T-cell (primary cell): ENCODE data around the gene SFXN5. TPM values are rescaled to one million over a fixed set of nuclear protein-coding genes. Genes with fewer than 3 reads are reported as not detected.

Experiments used
- ATAC-seq, 4 experiments: fragments of 200-7000 bp in 3 of 4; fragments of 150-1000 bp in 1 of 4; cut with Tn5 transposase; replicated peaks in 1 of 4; 1 replicate in 3 of 4; 2 replicates in 1 of 4; pipeline ENCODE4 v1.10.0; 2021; ENCODE audit warnings: moderate library complexity in 3 of 4, mild to moderate bottlenecking in 2 of 4, moderate number of reproducible peaks in 1 of 4
- CTCF ChIA-PET, 2 donors: fragments of 300-600 bp; sonication (Branson Sonifier 250); formaldehyde crosslinking; loops; one replicate each; lab custom pipeline; 2022; ENCODE audit warnings: antibody characterized with exemption in 2 of 2; lab: Charles Lee
- POLR2A ChIA-PET, 2 donors: fragments of 300-600 bp; sonication (Branson Sonifier 250); formaldehyde crosslinking; loops; one replicate each; lab custom pipeline; 2022; ENCODE audit warnings: antibody characterized with exemption in 2 of 2; lab: Charles Lee
- DNase-seq, 35 experiments: peaks; one replicate each; pipeline versions ENCODE4 v3.0.0 to v3.0.0-alpha.2; 2013 to 2023
- H3K27ac ChIP-seq: one replicate; pipeline ENCODE4 v1.5.1; 2013; ENCODE audit warnings: low read length
- H3K27me3 ChIP-seq, 2 experiments: replicated peaks in 1 of 2; 1 replicate in 1 of 2; 2 replicates in 1 of 2; pipeline versions ENCODE4 v1.6.1 to v1.7.0; 2013; ENCODE audit warnings: low read length in 1 of 2, mixed read lengths in 1 of 2; ENCODE audit not compliant: control insufficient read depth in 2 of 2, insufficient read depth in 2 of 2; ENCODE audit errors: extremely low read depth in 1 of 2
- H3K36me3 ChIP-seq, 2 donors: 1 replicate in 1 of 2; 2 replicates in 1 of 2; pipeline versions ENCODE4 v1.6.1 to v1.7.0; 2013; ENCODE audit warnings: low read length in 1 of 2; ENCODE audit not compliant: control insufficient read depth in 2 of 2, insufficient read depth in 1 of 2; ENCODE audit errors: extremely low read depth in 1 of 2
- H3K4me1 ChIP-seq, 2 experiments: 1 replicate in 1 of 2; 2 replicates in 1 of 2; pipeline versions ENCODE4 v1.6.1 to v1.7.0; 2013; ENCODE audit warnings: low read length in 2 of 2, mixed read lengths in 1 of 2; ENCODE audit not compliant: insufficient read depth in 2 of 2, control insufficient read depth in 1 of 2; ENCODE audit errors: extremely low read depth in 1 of 2
- H3K4me3 ChIP-seq, 2 donors: 1 replicate in 1 of 2; 2 replicates in 1 of 2; pipeline versions ENCODE4 v1.5.1 to v1.7.0; 2013; ENCODE audit warnings: mild to moderate bottlenecking in 2 of 2, low read length in 1 of 2, moderate library complexity in 1 of 2; ENCODE audit not compliant: control insufficient read depth in 1 of 2; ENCODE audit errors: extremely low read depth in 1 of 2
- H3K9me3 ChIP-seq: 2 replicates; pipeline ENCODE4 v1.7.0; 2013
- H3K27ac Mint-ChIP-seq, 2 donors: one replicate each; pipeline ENCODE4 v1.8.0; 2020 to 2021; ENCODE audit warnings: mild to moderate bottlenecking in 2 of 2, mixed read lengths in 2 of 2
- H3K27me3 Mint-ChIP-seq, 2 donors: one replicate each; pipeline ENCODE4 v1.8.0; 2021 to 2022; ENCODE audit warnings: mixed read lengths in 2 of 2
- H3K36me3 Mint-ChIP-seq: one replicate; pipeline ENCODE4 v1.8.0; 2021; ENCODE audit warnings: mixed read lengths
- H3K4me1 Mint-ChIP-seq, 3 donors: one replicate each; pipeline ENCODE4 v1.8.0; 2020 to 2022; ENCODE audit warnings: mixed read lengths in 3 of 3, mild to moderate bottlenecking in 1 of 3
- H3K4me3 Mint-ChIP-seq, 3 donors: one replicate each; pipeline ENCODE4 v1.8.0; 2020 to 2022; ENCODE audit warnings: mild to moderate bottlenecking in 3 of 3, mixed read lengths in 3 of 3, moderate library complexity in 3 of 3
- H3K9me3 Mint-ChIP-seq, 3 donors: one replicate each; pipeline ENCODE4 v1.8.0; 2020 to 2022; ENCODE audit warnings: mixed read lengths in 3 of 3
- WGBS: methylation state at CpG from one replicate; pipeline ENCODE4 v1.1.5; 2013; ENCODE audit warnings: missing lambda C conversion rate; ENCODE audit not compliant: insufficient coverage; 5-methylcytosine and 5-hydroxymethylcytosine counted together
- total RNA-seq, 35 experiments: library from RNA in 6 of 35; stranded (reverse) in 6 of 35; fragments of 120-200 nt in 1 of 35; gene quantifications; one replicate each; pipeline versions ENCODE4 v1.2.1 to v1.2.4 and lab custom pipeline; 2013 to 2026

SFXN5 gene
- total RNA-seq, 5 donors from 2014 or later (not counting 1 experiment from before 2014, with no cell fraction given), result 6.3 to 14.2 (median 9.7) TPM

DNA sequence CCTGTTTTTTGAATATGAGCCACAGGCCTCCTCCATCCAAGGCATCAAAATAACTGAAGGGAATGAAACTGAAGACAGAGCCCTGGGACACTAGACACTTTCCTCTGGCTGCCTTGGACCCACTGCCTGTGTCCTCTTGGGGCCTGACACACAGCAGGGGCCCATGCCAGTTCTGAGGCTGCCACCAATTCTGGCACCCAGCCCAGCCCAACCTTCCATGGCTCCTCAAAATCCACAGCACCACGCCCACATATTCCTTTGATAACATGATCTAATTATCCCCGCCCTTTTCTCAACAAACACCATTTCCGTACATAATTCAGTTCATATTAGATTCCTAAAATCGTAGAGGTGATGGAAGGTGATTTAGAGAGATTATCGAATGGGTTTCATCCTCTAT, 90.0 kb downstream of the SFXN5 start:
- H3K36me3 ChIP-seq, result peaks cover 0 to 3% of the 10 kb centered on the region in 2 donors
- no peaks in the 10 kb centered on the region for H3K9me3 ChIP-seq
- H3K27me3 ChIP-seq, result no peaks in the 10 kb centered on the region
- ATAC-seq (no peak), DNase-seq (no peak)
- H3K27ac ChIP-seq, result no peak overlapping the region
- WGBS, result no CpG with 5 or more reads among the region's 5 CpGs
- H3K4me1 Mint-ChIP-seq, result peaks cover 0 to 2% (median 1%) of the 10 kb centered on the region in 3 donors
- CTCF ChIA-PET, result interaction anchor here in 1 of 2 donors (0.5 kb wide), 1 partner anchor 13 kb away, joined by 3 read pairs; no protein-coding TSS in a partner anchor
- no peaks in the 10 kb centered on the region for H3K4me1 ChIP-seq
- no peak overlapping the region for H3K27ac Mint-ChIP-seq
- H3K4me3 ChIP-seq, result no peak overlapping the region
- H3K9me3 Mint-ChIP-seq, result no peaks in the 10 kb centered on the region
- no peak overlapping the region for H3K4me3 Mint-ChIP-seq
- no peaks in the 10 kb centered on the region for H3K27me3 Mint-ChIP-seq
- H3K36me3 Mint-ChIP-seq, result peaks cover under 1% of the 10 kb centered on the region
- POLR2A ChIA-PET, result no interaction called here

DNA sequence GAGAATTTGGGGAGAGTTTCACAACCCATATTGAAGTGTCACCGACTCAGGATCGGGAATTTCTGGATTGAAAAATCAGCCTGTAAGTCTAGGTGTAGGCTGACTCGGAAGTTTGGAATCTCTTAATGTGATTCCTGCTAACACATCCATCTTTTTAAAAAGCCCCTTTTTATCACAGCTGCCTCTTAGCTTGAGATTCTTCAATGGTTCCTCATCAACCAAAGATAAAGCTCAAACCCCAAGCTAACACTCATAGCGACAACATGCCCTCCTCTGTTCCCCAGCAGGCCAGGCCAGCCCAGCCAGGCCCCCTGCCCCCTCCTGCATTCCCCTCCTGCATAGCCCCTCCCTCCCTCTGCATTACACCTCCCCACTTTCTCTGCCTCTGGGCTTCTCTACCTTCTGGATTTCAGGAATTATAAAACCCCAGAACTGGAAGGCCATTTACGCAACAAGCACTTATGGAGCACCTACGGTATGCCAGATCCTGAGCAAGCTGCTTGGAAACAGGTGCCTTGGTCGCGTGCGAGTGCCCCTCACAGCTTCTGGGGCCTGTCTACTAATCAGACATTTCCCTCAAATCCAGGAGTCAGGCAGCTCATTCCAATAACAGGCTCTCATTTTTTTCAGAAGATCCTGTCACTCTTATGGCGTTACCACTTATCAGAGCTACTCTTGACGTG, 90.8 kb downstream of the SFXN5 start:
- Mint-ChIP-seq H3K4me1 (peaks cover 0 to 2% (median 1%) of the 10 kb centered on the region in 3 donors), H3K9me3 (no peaks in the 10 kb centered on the region), H3K4me3 (no peak overlapping the region), H3K27me3 (no peaks in the 10 kb centered on the region), H3K27ac (no peak overlapping the region), H3K36me3 (no peaks in the 10 kb centered on the region)
- Histone ChIP-seq H3K36me3 (peaks cover 0 to 3% of the 10 kb centered on the region in 2 donors), H3K27ac (no peak overlapping the region), H3K4me1 (no peaks in the 10 kb centered on the region), H3K4me3 (no peak overlapping the region), H3K9me3 (no peaks in the 10 kb centered on the region), H3K27me3 (no peaks in the 10 kb centered on the region)
- DNase-seq (no peak), ATAC-seq (no peak)
- ChIA-PET CTCF (interaction anchor here (0.5 to 1.2 kb wide), 2 partner anchors 12 to 13 kb away, joined by 3 to 4 read pairs; no protein-coding TSS in a partner anchor), POLR2A (no interaction called here)
- 98% methylated on average over 8 of the region's 11 CpGs for WGBS

DNA sequence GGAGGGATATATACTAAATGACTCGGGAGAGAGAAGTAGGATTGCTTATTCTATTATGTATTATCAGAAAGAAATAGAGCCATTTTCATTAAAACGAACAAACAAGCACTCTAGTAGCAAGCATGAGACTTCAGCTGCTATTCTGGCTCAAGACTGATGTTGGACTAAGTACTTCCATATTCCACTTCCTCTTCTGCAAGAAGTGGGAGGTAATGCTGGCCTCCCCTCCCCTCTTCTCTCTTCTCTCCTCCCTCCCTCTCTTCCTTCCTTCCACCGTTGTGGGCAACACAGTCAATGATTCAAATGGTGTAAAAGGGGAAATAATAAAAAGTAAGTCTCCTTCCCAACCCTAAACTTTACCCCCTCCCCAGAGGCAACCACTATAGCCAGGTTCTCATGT, 91.6 kb downstream of the SFXN5 start:
- H3K27ac ChIP-seq, result no peak overlapping the region
- H3K9me3 ChIP-seq, result no peaks in the 10 kb centered on the region
- no peak overlapping the region for H3K4me3 Mint-ChIP-seq
- no peaks in the 10 kb centered on the region for H3K27me3 Mint-ChIP-seq
- no peaks in the 10 kb centered on the region for H3K9me3 Mint-ChIP-seq
- no CpG with 5 or more reads among the region's 3 CpGs for WGBS
- no peaks in the 10 kb centered on the region for H3K27me3 ChIP-seq
- POLR2A ChIA-PET, result no interaction called here
- H3K4me3 ChIP-seq, result no peak overlapping the region
- H3K36me3 Mint-ChIP-seq, result no peaks in the 10 kb centered on the region
- H3K4me1 ChIP-seq, result no peaks in the 10 kb centered on the region
- ATAC-seq, result no peak
- CTCF ChIA-PET, result interaction anchor here in 1 of 2 donors (1.2 kb wide), 1 partner anchor 14 kb away, joined by 4 read pairs; no protein-coding TSS in a partner anchor
- DNase-seq, result no peak
- peaks cover 0 to 3% of the 10 kb centered on the region in 2 donors for H3K36me3 ChIP-seq
- H3K4me1 Mint-ChIP-seq, result peaks cover 0 to 2% (median 1%) of the 10 kb centered on the region in 3 donors
- H3K27ac Mint-ChIP-seq, result no peak overlapping the region

DNA sequence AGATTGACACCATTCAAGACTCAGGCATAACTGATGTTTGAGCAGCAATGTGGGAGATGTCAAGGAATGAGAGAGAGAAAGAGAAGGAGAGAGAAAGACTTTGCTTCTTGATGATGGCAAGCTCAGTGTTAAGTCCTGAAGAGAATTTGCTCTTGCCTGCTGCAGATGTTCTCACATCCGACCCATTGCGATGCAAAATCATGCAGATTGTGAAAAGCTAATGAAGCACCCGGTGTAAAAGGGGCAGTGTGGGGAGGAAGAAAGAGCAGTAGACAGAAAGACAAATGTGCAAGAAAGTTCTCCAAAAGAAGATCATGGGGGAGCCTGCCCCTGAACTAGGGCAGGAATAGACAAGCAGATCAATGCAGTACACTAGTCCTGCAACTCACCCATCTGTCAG, 96.5 kb downstream of the SFXN5 start:
- Mint-ChIP-seq H3K4me3 (no peak overlapping the region), H3K36me3 (no peaks in the 10 kb centered on the region), H3K27ac (no peak overlapping the region), H3K9me3 (no peaks in the 10 kb centered on the region), H3K27me3 (no peaks in the 10 kb centered on the region), H3K4me1 (peaks cover 0 to under 1% (median 0%) of the 10 kb centered on the region in 3 donors)
- no peak for DNase-seq
- Histone ChIP-seq H3K4me1 (no peaks in the 10 kb centered on the region), H3K4me3 (no peak overlapping the region), H3K36me3 (no peaks in the 10 kb centered on the region), H3K27ac (no peak overlapping the region), H3K27me3 (peaks cover 0 to 21% of the 10 kb centered on the region in 2 experiments), H3K9me3 (no peaks in the 10 kb centered on the region)
- no peak for ATAC-seq
- ChIA-PET POLR2A (no interaction called here), CTCF (interaction anchor here (0.5 to 1.9 kb wide), 5 partner anchors 10 to 202 kb away, joined by 3 to 10 read pairs (median 5); no protein-coding TSS in a partner anchor)
- WGBS, result 85% methylated on average over 3 of the region's 3 CpGs

DNA sequence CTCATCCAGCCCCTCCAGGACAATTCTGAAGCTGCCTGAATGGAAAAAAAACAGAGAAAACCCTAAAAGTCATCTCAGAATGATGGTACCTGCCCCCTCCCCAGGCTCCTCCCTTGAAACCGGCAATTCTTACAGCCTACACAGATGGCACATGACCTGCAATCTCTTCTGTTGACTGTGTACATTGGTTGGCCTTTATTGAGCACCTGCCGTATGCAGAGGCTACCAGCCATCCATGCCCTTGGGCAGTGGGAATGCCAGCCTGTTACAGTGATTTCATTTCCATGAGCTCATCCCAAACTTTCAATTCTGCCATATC, 97.1 kb downstream of the SFXN5 start:
- Histone ChIP-seq H3K9me3 (no peaks in the 10 kb centered on the region), H3K4me3 (no peak overlapping the region), H3K4me1 (no peaks in the 10 kb centered on the region), H3K36me3 (no peaks in the 10 kb centered on the region), H3K27me3 (peaks cover 0 to 21% of the 10 kb centered on the region in 2 experiments), H3K27ac (no peak overlapping the region)
- ChIA-PET POLR2A (no interaction called here), CTCF (interaction anchor here (0.7 to 1.9 kb wide), 5 partner anchors 21 to 529 kb away, joined by 3 to 10 read pairs (median 3); no protein-coding TSS in a partner anchor)
- ATAC-seq (no peak), DNase-seq (no peak)
- H3K9me3 Mint-ChIP-seq, result no peaks in the 10 kb centered on the region
- WGBS, result 63% methylated on average over 2 of the region's 2 CpGs
- no peak overlapping the region for H3K4me3 Mint-ChIP-seq
- no peak overlapping the region for H3K27ac Mint-ChIP-seq
- H3K27me3 Mint-ChIP-seq, result no peaks in the 10 kb centered on the region
- no peaks in the 10 kb centered on the region for H3K4me1 Mint-ChIP-seq
- H3K36me3 Mint-ChIP-seq, result no peaks in the 10 kb centered on the region

DNA sequence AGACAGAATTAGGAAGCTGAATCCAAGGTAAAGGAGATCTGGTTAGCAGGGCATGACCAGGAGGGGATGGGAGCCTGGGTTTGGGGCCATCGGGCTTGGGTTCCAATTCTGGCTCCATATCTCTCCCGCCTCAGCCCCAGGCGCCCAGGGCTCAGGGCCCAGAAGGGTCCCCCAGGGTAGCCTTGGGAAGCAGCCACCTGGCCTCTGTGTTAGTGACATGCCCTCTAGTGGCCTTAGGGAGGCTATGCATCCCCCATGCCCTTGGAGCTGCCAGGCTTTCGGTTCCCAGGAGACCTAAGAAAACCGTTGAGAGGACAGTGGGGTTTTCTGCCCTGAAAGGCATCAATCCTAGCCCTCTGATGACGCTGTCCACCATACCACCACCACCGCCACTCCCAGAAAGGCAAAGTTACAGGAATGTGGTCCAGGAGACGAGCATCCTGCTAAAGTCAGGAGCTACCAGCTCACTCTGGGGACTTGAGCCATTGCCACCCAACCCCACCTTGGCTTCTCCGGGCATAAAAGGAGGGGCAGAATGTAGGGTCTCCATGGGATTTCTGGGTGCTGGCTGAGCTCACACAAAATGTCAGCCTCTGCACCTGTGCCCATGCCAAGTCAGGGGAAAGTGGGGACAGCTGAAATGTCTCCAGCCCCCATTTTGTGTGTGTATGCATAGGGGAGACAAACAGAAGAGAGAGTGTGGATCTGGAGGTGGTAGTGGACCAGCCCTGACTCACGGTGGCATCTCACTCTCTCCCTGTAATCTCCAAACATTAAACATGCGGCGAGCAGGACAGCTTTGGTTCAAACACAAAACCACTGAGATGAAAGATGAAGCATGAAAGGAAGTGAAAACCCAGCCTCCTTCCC, 97.7 kb downstream of the SFXN5 start:
- H3K27ac Mint-ChIP-seq, result no peak overlapping the region
- no peaks in the 10 kb centered on the region for H3K4me1 Mint-ChIP-seq
- Histone ChIP-seq H3K27ac (no peak overlapping the region), H3K4me3 (no peak overlapping the region), H3K9me3 (no peaks in the 10 kb centered on the region), H3K27me3 (peaks cover 0 to 21% of the 10 kb centered on the region in 2 experiments), H3K36me3 (no peaks in the 10 kb centered on the region), H3K4me1 (no peaks in the 10 kb centered on the region)
- CTCF ChIA-PET, result interaction anchor here (0.7 to 1.9 kb wide), 7 partner anchors 20 to 530 kb away, joined by 3 to 10 read pairs (median 4); no protein-coding TSS in a partner anchor
- H3K4me3 Mint-ChIP-seq, result no peak overlapping the region
- 51% methylated on average over 6 of the region's 12 CpGs for WGBS
- POLR2A ChIA-PET, result no interaction called here
- H3K9me3 Mint-ChIP-seq, result no peaks in the 10 kb centered on the region
- ATAC-seq (peak in 3 of 4 experiments; percentile 46 to 73 (median 65)), DNase-seq (peak in 21 of 35 experiments; percentile 5 to 55 (median 21))
- no peaks in the 10 kb centered on the region for H3K27me3 Mint-ChIP-seq
- no peaks in the 10 kb centered on the region for H3K36me3 Mint-ChIP-seq
